Keratinocyte (primary cell): Measurements from ENCODE around the gene CNTF.

Experiments used
- CTCF ChIP-seq, 3 experiments: IDR thresholded peaks in 1 of 3; conservative IDR thresholded peaks in 1 of 3; optimal IDR thresholded peaks in 1 of 3; 2 replicates in 2 of 3; 3 replicates in 1 of 3; pipeline versions ENCODE3 to v1.5.1; 2011; ENCODE audit warnings: low read length in 3 of 3, mild to moderate bottlenecking in 3 of 3, moderate library complexity in 2 of 3, control low read depth in 1 of 3, inconsistent platforms in 1 of 3; ENCODE audit not compliant: insufficient read depth in 2 of 3; ENCODE audit errors: extremely low read depth in 1 of 3
- EZH2 ChIP-seq: IDR thresholded peaks from one replicate; pipeline ENCODE4 v1.6.1; 2012; ENCODE audit warnings: inconsistent platforms, mild to moderate bottlenecking, low read length, moderate library complexity

GRCh38 chr11:58608331-58608730 is 14.1 kb upstream of the CNTF start:
- no peak for TF ChIP-seq CTCF (optimal IDR thresholded peaks at IDR 0.05 in 1 of 3, IDR thresholded peaks at IDR 0.05 in 1 of 3, conservative IDR thresholded peaks at IDR 0.05 in 1 of 3; ENCODE audit: extremely low read depth in 1 of 3, insufficient read depth in 2 of 3, low read length in 3 of 3)
- no peak for TF ChIP-seq EZH2
